Duodenal mucosa (tissue), 2 donors: ENCODE results near the gene BRAF.
"Not testable (repeated sequence)": the region's sequence is repeated elsewhere in the genome, so short reads cannot be mapped to it uniquely, and the experiment has no call there.

Experiments
- H3K27ac ChIP-seq: one replicate; pipeline ENCODE4 v1.7.0; 2013; ENCODE audit warnings: low read depth, low read length
- H3K27me3 ChIP-seq, 2 donors: one replicate each; pipeline ENCODE4 v1.7.0; 2013; ENCODE audit warnings: low read length in 2 of 2, control low read depth in 1 of 2; ENCODE audit not compliant: insufficient read depth in 2 of 2, control insufficient read depth in 1 of 2
- H3K36me3 ChIP-seq, 2 donors: one replicate each; pipeline ENCODE4 v1.7.0; 2013; ENCODE audit warnings: low read length in 2 of 2, control low read depth in 1 of 2; ENCODE audit not compliant: insufficient read depth in 2 of 2, control insufficient read depth in 1 of 2
- H3K4me1 ChIP-seq, 2 donors: one replicate each; pipeline ENCODE4 v1.7.0; 2013; ENCODE audit warnings: low read length in 2 of 2, control low read depth in 1 of 2; ENCODE audit not compliant: insufficient read depth in 2 of 2, control insufficient read depth in 1 of 2
- H3K4me3 ChIP-seq, 2 donors: one replicate each; pipeline ENCODE4 v1.7.0; 2013; ENCODE audit warnings: low read length in 2 of 2, low read depth in 1 of 2
- H3K9ac ChIP-seq, 2 donors: one replicate each; pipeline ENCODE4 v1.7.0; 2013; ENCODE audit warnings: low read length in 2 of 2, low read depth in 1 of 2
- H3K9me3 ChIP-seq, 2 donors: one replicate each; pipeline ENCODE4 v1.7.0; 2013; ENCODE audit warnings: low read length in 2 of 2, control low read depth in 1 of 2; ENCODE audit not compliant: control insufficient read depth in 1 of 2

Gene BRAF

GRCh38 chr7:140671966-140672365 lies 252.8 kb downstream of the BRAF start:
- H3K4me3 ChIP-seq, result peak overlapping the region in 1 of 2 donors; percentile 32
- no peak overlapping the region for H3K27ac ChIP-seq
- H3K9me3 ChIP-seq, result no peaks in the 10 kb centered on the region
- no peaks in the 10 kb centered on the region for H3K27me3 ChIP-seq
- peaks cover 11 to 24% of the 10 kb centered on the region in 2 donors for H3K4me1 ChIP-seq
- no peaks in the 10 kb centered on the region for H3K36me3 ChIP-seq
- H3K9ac ChIP-seq, result no peak overlapping the region

- Histone ChIP-seq H3K27me3 (no peaks in the 10 kb centered on the region), H3K27ac (no peak overlapping the region), H3K9me3 (no peaks in the 10 kb centered on the region), H3K36me3 (no peaks in the 10 kb centered on the region), H3K4me1 (peaks cover 11 to 22% of the 10 kb centered on the region in 2 donors), H3K9ac (no peak overlapping the region), H3K4me3 (no peak overlapping the region)
Measured at GRCh38 chr7:140670343-140670935, 254.3 kb downstream of the BRAF start.

- H3K27me3 ChIP-seq, H3K9ac ChIP-seq, H3K36me3 ChIP-seq, H3K9me3 ChIP-seq, H3K4me3 ChIP-seq, H3K27ac ChIP-seq: not testable (repeated sequence)
- H3K4me1 ChIP-seq, result peaks cover 11 to 16% of the 10 kb centered on the region in 2 donors
Measured at GRCh38 chr7:140669862-140670261, 254.9 kb downstream of the BRAF start.

GRCh38 chr7:140669352-140669751 lies 255.4 kb downstream of the BRAF start:
- Histone ChIP-seq H3K36me3 (no peaks in the 10 kb centered on the region), H3K9ac (no peak overlapping the region), H3K27ac (no peak overlapping the region), H3K4me1 (peaks cover 11% of the 10 kb centered on the region in 2 donors), H3K9me3 (no peaks in the 10 kb centered on the region), H3K27me3 (no peaks in the 10 kb centered on the region), H3K4me3 (no peak overlapping the region)
